Skeletal muscle cell (primary cell): ENCODE results near the gene GNAI1.

Experiments
- DNase-seq: peaks from one replicate; pipeline ENCODE4 v3.0.0-alpha.2; 2010; ENCODE audit warnings: low read depth
- H3K4me3 ChIP-seq: 2 replicates; pipeline ENCODE4 v1.5.1; 2011; ENCODE audit warnings: low read depth, mild to moderate bottlenecking, control low read depth, low read length, moderate library complexity

GNAI1 gene

DNA sequence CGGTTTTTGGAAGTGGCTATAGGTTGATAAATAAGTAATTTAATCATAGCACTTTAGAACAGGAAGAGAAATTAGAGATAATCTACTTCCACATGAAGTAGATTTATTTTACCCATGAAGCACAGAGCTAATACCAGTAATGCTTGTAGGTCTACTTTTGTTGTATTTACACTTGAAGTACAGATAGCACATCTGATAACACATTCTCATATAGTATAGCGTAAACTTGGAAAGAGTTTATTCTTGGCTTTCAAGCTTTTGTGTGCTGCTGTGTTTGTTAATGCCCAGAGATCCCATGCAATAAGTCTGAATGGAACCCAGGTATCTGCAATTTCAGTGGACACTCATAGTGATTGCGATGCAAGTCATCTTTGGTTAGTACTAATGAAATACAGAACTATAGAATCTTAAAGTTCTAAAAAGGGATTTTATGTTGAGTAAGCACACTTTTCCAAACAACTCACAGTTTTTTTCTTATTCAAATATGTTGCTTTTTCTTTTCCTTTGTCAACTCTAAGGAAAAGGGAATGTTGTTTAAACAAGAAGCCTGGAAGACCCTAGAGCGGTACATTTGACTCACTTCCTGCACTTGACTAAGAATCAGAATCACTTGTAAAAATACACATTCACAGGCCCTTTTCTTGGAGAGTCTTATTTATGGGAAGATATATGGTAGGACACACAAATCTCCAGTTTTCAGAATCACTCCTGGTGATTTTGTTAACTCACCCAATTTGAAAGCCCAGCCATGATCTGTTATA is 105.8 kb downstream of the GNAI1 start:
- H3K4me3 ChIP-seq = no peak overlapping the region
- no peak for DNase-seq

GRCh38 chr7:80241671-80242070 is 107.0 kb downstream of the GNAI1 start:
- H3K4me3 ChIP-seq = no peak overlapping the region
- no peak for DNase-seq

- no peak for DNase-seq
- no peak overlapping the region for H3K4me3 ChIP-seq
Observed at GRCh38 chr7:80243425-80243824, 108.8 kb downstream of the GNAI1 start.

GRCh38 chr7:80244206-80244916 is 109.7 kb downstream of the GNAI1 start:
- no peak overlapping the region for H3K4me3 ChIP-seq
- no peak for DNase-seq

DNA sequence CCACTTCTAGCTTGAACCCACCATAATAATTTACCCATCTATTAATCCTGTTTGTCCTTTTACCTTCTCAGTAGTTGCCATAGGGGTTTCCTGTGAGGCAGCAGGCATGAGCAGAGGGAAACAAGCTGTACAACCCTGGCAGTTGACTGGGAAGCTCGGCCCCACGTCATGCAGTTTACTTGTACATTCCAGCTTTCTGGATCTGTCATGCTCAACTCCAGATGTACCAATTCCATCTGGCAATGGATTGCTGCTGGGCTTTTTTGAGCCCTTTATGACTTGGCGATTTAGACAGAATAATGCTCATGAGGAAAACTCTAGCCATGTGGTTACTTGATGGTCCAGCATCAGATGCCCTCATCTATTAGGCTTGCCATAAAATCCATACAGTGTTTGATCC is 112.5 kb downstream of the GNAI1 start:
- H3K4me3 ChIP-seq = no peak overlapping the region
- DNase-seq = no peak

DNA sequence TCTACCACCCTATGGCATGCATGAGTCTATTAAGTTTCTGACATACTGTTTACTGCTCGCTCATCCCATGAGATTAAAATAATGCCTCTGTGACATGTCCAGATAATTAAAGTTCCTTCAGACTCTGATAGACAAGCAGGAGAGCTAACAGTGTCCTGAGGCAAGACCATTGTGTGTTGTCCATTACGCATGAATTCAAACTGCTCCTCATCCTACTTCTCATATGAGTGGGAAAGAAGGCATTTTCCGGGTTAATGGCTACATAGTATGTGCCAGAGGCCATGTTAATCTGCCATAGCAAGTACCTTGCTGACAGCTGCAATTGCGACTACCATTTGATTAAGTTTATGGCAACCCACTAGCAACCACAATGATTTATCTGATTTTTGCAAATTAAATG is 113.3 kb downstream of the GNAI1 start:
- no peak for DNase-seq
- H3K4me3 ChIP-seq = no peak overlapping the region

GRCh38 chr7:80249184-80249583 is 114.6 kb downstream of the GNAI1 start:
- H3K4me3 ChIP-seq = no peak overlapping the region
- no peak for DNase-seq

DNA sequence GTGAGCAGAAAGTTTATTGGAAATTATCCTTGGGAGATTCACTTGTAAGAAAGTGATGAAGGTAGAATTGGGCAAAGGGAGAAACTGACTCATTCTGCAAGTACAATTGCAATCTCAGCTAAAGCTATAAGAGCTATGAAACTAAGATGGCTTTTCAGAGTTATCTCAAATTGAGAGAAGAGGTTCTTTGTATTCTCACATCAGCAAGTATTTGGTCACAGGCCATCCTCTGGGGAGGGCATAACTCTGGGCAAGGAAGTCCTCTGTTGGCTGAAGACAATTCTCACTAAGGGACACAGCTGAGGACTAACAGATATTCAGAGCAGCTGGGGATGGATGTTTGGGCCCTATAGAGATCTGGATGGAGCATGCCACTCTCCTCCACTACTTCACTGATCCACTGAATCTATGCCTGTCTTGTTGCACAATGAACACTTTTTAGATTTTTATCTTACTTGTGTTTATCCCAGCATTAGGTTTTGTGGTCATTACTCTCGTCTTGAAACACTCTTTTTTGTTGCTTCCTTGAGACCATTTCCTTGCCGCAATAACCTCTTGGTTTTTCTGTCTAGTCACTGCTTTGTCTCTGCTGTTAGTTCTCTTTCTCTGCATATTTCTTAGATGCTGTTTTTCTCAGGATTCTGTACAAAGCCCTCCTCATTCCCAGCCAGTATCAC is 115.1 kb downstream of the GNAI1 start:
- DNase-seq = no peak
- H3K4me3 ChIP-seq = no peak overlapping the region

DNA sequence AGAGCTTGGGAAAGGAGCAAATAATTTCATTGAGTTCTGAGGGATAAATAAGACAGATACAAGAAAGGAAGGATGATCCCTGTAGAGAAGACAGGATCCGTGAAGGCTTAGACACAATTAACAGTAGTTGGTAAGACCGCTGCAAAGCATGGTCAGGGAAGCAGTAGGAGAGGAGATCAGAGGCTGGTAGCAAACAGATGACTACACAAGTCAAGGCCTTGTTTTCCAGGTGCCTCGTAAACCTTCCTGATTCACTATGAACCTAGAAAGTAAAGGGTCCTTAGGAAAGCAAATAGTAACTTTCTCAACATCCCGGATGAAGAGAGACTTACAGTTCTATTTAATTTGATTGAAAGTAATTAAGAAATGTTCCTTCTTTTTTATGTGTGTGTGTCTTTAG is 118.6 kb downstream of the GNAI1 start:
- no peak for DNase-seq
- H3K4me3 ChIP-seq = no peak overlapping the region

- DNase-seq = no peak
- H3K4me3 ChIP-seq = no peak overlapping the region
Observed at GRCh38 chr7:80253653-80254052, 119.0 kb downstream of the GNAI1 start.

DNA sequence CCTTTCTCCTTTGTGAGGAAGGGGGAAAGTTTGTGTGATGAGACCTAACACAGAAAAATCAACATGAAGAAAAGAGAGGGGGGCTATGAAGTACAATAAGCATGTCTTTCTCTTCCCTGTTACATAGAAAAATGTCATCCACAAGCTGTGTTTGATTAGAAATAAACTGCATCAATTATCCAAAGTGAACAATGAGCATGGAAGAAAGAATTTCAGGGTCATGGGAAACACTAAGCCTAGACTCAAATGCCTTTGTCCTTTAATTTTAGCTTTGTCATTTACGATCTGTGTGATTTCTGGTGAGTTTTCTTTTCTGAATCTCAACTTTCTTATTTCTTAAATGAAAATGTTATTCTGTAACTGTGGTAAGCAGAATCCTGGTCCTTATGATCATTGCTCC is 121.0 kb downstream of the GNAI1 start:
- no peak for DNase-seq
- H3K4me3 ChIP-seq = no peak overlapping the region

DNA sequence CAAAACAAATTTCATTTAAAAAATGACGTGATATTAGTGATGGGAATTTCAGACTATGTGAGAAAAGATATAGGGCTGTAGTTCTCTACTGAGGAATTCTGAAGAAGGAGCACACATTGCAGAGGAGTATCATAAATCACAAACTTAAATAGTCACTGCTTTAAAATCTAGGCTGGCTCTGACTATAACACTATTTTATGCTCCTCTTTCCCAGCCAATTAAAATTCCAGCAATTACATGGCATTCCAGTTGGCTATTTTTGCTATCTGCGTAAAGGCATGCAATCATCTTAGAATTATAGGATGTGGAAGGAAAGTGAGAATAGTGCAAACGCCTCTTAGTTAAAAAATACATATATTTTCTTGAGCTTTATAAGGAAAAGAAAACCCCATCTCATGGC is 123.1 kb downstream of the GNAI1 start:
- H3K4me3 ChIP-seq = no peak overlapping the region
- no peak for DNase-seq

- no peak for DNase-seq
- no peak overlapping the region for H3K4me3 ChIP-seq
Observed at GRCh38 chr7:80260606-80261005, 126.0 kb downstream of the GNAI1 start.

DNA sequence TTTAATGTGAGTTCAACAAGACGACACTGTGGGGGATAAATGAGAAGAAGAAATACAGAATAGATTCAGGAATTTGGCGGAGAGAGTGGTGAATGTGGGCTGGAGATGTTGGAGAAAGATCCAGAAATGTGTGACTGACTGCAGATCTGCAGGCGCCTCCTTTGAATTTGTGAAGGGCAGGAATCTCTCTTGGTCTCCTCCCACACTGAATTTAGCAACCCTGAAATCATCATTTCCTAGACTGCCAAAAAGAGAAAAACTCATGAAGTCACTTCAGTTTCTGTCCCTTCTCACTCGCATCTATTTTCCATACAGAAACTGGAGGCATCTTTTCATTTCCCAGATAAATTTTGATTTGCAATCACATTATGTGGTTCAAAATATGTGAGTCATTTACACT is 128.7 kb downstream of the GNAI1 start:
- DNase-seq = no peak
- no peak overlapping the region for H3K4me3 ChIP-seq

DNA sequence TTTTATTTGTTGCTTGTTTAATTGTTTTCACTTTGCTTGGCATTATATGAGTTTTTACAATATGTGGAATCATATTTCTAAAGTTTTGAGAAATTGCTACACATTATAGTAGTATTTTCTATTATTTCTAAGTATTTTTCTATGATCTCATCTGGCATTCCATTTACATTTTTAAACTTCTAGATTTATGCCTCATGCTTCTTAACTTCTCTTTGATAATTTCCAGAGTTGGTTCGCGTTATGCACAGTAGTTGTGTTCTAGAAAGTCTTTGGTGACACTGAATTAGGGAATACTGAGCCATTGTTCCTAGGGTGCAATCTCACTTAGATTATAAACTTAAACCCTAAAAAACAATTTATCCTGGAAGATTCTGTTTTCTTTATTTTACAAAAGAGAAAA is 129.2 kb downstream of the GNAI1 start:
- DNase-seq = no peak
- H3K4me3 ChIP-seq = no peak overlapping the region

DNA sequence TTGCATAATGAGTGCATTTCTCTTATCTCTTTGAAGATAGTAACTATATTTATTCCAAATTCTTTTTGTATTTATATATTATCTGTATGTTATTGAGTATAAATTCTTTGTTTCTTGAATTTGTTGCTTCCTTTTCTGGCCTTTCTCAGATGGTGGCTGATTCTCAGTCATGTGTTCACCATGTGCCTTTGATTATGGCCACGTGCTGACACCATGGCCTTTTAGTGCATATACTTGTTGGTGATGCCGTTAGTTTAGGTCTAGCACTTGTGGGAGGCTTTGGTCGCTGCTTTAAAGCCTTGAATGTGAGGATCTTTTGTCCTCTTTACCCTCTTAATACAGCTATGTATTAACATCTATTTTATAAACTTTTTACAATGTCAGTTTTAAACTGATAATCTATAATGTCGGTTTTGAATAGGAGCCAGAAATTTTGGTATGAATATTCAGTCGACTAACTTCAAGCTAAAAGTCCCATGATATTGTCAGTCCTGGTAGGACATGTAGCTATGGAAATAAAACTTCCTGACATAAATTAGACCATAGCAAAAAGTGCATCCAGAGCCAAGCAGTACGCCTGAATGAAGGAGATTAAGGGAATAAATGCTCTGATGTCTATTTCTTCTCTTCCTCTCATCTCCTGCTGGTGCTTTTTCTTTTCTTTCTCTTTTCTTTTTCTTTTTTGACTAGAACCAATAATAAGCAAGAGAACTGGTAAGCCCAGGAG is 130.3 kb downstream of the GNAI1 start:
- no peak for DNase-seq

DNA sequence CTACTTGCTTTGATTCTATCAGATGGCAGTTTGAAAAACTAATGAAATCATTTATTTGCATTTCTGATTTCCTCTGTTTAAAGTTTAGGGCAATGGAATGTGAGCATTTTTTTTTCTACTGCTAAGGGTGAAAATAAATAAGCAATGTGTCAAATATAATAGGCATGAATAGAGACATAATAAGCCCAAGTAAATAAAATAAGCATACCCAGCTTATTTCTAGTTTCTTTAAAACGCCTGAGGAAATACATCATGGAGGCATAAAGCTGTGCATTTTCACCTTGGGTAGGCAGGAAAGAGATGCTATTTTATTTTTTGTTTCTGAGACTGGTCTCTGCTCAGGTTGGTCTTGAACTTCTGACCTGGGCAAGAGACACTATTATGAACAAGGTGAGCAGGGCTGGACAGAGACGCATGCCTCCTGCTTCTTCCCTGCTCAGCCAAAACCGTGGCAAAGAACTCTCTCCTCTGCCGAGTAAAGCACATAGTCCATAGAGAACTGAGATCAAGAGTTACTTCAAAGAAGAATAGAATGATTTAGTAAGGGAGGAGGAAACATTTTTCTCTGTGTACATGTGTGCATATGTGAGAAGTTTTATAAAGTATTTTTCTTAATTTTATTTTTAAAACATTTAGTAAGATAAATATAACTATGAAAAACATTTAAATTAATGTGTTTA is 138.1 kb downstream of the GNAI1 start:
- no peak for DNase-seq
- no peak overlapping the region for H3K4me3 ChIP-seq

More for the DNA sequence above, 130.3 kb downstream of the GNAI1 start:
- H3K4me3 ChIP-seq = no peak overlapping the region

GRCh38 chr7:80273327-80273726 is 138.7 kb downstream of the GNAI1 start:
- H3K4me3 ChIP-seq = no peak overlapping the region
- no peak for DNase-seq

DNA sequence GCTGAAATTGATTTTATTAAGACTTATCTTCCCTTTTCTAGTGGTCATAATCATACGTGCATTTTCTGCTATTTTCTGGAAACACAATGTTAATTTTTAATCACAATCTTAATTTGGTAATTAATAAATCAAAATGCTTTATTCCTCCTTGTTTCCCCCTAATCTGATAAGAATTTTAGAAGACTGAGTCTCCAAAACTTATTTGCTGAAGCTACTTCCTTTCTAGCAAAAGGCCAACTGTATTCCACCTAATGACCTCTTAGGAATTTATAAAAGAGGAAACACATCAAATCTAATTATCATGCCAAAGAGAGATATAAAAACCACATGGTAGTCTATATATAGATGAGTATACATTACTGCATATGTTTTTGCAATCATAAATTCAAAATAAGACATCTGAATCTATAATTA is 140.6 kb downstream of the GNAI1 start:
- no peak overlapping the region for H3K4me3 ChIP-seq
- no peak for DNase-seq
